HG03066 (cell line): Measurements from ENCODE around the gene PRG2.
"Not testable (repeated sequence)": the region's sequence is repeated elsewhere in the genome, so short reads cannot be mapped to it uniquely, and the experiment has no call there.

Source experiments
- ATAC-seq: cut with Tn5 transposase; IDR thresholded peaks from one replicate; pipeline ENCODE4 v1.9.1; 2021; ENCODE audit warnings: low read depth; ENCODE audit not compliant: unreplicated experiment

Gene PRG2

GRCh38 chr11:57421066-57421465 lies 30.6 kb upstream of the PRG2 start:
- ATAC-seq = no peak

DNA sequence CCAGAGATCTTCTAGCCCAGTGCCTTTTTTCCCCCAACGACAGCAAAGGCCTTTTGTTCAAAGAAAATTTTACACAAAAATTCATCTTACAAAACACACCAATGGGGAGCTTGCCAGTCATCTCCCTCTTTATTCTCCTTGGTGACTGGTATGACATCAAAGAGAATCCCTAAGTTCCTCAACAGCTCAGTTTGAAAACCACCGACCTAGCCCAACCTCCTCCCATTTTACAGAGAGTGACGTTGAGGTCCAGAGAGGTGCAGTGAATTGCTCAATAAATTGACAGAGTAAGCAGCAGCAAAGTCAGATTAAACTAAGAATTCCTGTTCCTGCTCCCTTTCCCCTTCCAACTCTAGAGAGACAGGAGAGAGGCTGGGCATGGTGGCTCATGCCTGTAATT lies 28.7 kb upstream of the PRG2 start:
- ATAC-seq = no peak

- no peak for ATAC-seq
Measured at GRCh38 chr11:57418131-57418530, 27.7 kb upstream of the PRG2 start.

DNA sequence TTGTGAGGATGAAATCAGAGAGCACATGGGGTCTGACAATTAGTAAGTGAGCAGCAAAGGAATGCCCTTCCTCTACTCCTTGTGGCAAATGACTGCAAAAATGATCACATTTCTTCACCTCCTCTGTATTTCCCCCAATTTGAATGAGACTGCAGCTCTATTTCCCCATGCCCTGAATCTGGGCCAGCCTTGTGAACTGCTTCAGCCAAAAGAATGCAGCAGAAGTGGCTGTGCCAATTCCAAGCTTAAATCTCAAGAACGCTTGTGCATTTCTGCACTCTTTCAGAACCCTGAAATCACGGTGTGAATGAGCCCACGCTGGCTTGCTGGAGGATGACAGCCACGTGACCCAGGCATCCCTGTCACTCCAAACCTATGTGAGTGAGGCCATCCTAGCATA lies 26.6 kb upstream of the PRG2 start:
- ATAC-seq = no peak

DNA sequence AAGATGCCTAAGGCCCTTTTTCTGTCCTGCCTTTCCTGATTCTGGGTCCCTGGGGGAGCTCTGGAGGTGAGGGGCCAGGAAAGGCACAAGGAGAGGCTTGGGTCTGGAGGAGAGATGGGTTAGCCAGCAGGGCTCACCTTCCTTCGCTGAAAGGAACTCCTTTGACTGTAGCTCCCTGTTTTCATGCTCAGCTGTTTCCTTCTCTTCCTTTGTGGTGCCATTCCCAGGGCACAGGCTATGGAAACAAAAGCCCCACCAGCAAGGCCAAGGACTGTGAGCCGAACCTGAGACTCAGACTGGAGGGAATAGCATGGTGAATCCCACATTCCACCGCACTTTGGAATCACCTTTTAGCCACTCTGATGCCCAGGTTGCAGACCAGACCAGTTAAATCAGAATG lies 26.0 kb upstream of the PRG2 start:
- no peak for ATAC-seq

DNA sequence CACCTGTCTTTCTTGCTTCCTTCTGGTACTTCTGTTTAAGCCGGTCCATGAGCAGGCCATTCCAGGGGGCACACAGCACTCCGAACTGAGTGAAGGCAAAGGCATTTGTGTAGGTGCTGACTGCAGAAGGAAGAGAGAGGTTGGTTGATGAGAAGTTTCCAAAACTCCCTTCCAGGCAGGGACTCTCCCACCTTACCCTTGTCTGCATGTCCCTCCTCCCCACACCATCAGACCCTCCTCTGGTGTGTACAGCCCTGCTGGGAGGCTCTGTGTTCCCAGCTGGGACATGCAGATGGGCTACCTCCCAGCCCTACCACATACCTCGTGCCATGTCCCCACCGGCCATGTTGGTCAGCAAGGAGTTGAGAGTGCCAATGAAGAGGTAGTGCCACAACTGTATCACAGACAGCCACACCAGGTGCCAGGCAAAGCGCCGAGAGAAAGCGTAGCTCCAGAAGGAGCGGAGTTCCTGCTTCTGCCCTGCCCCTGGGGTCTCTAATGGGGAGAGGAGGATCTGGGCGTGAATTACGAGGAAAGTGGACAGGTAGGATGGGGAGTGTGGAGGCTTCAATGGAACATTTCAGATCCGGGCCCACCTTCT lies 24.3 kb upstream of the PRG2 start:
- ATAC-seq = no peak

- no peak for ATAC-seq
Measured at GRCh38 chr11:57413681-57414080, 23.2 kb upstream of the PRG2 start.

GRCh38 chr11:57410287-57410686 lies 19.8 kb upstream of the PRG2 start:
- no peak for ATAC-seq

DNA sequence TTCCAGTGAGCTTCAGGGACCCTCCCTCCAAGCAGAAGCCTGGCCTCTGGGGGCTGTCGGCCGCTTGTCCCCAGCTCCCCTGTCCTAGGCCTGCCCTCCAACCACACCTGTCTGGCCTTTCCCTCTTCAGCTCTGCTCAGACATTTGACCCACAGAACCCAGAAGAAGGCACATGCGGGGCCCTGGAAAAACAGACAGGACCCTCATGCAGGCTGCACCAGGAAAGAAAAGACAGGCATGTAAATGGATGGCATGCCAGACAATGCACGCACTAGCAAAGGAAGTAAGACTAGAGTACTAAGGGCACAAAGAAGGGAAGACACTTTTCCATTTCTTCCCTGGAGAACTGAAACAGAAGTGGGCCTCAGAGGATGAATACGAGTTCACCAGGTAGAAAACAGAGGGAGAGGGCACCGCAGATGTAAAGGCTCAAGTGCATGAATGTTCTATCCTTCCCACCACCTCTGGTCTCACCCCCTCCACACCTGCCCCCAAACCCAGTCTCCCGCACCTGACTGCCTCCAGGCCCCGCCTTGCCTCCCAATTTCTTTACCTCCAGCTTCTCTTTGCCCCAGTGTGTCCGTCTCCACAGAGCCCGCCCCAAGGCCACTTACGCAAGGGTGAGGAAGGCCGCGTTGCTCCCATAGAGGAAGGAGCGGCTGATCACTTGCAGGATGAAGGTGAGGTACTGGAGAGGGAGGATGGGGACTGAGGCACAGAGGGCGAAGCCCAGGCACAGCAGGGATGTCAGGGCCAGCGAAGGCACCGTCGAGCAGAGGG lies 19.1 kb upstream of the PRG2 start:
- no peak for ATAC-seq

GRCh38 chr11:57408771-57409170 lies 18.3 kb upstream of the PRG2 start:
- no peak for ATAC-seq

GRCh38 chr11:57407941-57408475 lies 17.6 kb upstream of the PRG2 start:
- no peak for ATAC-seq

DNA sequence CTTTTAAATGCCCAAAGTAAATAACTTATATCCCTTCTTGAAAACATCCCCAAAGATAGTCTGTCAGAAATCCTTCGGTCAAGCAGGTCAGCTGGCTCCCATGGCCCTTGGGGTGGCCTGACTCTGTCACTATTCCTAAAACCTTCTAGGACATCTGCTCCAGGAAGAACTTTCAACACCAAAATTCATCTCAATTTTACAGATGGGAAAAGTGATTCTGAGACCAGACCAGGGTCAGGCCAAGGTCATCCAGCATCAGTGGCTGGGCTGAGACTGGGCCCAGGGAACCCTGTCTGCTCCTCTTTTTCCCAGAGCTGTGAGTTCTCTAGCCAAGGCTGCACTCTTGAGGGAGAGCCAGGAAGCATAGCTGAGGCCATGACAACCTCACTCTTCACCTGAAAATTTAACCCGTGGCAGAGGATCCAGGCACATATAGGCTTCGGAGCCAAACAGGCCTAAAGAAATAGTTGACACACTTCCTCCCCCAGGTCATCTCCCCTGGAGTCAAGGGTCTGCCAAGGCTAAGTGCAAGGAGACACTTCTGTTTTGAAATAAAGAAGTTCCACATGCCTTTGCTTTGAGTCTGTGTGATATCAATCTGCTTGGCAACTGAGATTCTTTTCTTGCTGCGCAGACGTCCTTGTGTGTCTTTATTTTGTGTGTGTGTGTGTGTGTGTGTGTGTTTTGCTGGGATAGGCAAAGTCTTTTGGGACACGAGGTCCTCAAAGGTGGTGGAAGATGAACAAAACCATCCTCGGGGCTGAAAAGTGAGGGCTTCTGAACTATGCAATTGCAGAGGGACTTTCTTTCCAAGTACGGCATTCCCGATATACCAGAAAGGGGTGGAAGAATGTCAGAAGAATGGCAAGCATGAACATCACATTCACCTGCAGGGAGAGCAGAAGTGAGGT lies 16.8 kb upstream of the PRG2 start:
- ATAC-seq = no peak

DNA sequence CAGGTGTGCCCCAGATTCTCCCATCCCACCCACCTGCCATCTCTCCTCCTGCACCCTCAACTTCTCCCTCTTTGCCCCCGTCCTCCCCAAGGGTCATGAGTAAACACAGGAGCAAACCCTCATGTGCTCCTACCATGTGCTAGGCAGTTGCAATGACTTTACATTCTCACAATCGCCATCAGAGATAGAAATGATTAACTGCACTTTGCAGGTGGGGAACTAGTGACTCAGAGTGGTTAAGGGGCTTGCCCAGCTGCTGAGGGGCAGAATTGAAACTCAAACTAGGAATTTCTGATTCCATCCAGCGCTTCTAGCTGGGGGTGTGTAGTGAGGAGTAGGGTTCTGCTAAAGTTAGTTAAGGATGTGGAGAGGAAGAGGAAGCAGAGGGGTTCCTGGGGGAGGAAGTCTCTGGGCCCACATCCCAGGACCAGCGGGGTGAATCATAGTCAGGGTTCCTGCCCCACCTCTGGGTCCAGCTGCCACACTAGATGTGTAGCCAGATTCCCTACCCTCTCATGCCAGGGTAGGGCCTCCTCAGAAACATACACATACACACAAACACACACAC lies 16.0 kb upstream of the PRG2 start:
- no peak for ATAC-seq

DNA sequence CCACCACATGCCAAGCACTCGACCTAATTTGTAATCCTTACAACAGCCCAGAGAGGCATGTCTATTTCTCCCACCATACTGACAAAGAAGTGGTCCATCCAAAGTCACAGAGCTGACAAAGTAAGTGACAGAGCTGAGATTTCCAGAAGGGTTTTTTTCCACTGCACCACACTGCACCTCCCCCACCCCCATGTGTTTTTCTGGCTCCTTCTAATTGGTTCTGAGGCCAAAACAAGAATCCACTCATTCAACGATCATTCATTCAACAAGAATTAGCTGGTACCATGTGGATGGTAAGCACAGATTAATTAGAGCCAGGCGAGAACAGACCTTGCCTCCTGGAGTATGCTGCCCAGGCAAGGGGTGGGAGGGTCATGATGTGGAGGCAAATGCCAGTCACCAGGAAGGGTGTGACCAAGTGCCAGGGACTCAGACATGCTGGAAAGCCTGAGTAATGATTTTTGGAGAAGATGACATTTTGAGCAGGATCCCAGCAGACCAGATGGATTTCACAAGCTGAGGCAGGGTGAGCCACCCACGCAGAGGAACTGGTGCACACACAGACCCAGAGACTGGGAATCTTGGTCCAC lies 14.9 kb upstream of the PRG2 start:
- no peak for ATAC-seq

DNA sequence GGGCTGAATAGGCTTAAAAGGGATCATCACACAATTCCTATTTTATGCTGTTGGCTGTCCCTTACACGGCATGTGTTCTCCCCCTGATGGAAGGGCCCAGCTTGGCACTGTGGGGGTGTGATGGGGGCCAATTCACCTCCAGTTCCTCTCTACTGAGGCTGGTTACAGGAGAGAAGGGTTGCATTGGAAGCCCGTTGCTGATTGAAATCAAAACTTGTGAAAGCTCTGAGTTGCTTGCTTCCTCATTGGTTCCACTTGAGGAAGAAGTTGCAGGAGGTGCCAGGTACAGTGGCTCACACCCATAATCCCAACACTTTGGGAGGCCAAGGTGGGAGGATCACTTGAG lies 13.3 kb upstream of the PRG2 start:
- ATAC-seq = no peak

GRCh38 chr11:57403003-57403801 lies 12.8 kb upstream of the PRG2 start:
- ATAC-seq = not testable (repeated sequence)

- no peak for ATAC-seq
Measured at GRCh38 chr11:57402188-57403002, 11.9 kb upstream of the PRG2 start.

DNA sequence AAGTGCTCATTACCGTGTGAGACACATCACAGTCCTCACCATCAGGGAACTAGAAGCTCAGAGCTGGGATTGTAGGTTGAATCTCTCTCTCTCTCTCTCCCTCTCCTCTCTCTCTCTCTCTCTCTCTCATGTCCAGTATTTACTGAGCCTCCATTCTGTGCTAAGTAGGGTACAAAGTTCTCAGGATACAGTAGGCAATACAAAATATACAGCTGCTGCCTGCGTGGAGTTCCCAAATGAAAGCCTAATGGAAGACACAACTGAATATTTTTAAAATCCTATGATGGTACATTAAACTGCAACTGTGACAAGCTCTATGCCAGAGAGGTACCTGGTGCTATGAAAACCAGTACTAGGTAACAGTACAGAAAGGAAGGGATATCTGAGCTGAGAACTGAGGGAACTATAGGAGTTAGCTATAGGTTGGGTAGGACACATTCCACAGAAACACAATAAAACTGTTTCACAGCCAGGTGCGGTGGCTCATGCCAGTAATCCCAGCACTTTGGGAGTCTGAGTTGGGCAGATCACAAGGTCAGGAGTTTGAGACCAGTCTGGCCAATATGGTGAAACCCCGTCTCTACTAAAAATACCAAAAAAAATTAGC lies 9.6 kb upstream of the PRG2 start:
- ATAC-seq = no peak

DNA sequence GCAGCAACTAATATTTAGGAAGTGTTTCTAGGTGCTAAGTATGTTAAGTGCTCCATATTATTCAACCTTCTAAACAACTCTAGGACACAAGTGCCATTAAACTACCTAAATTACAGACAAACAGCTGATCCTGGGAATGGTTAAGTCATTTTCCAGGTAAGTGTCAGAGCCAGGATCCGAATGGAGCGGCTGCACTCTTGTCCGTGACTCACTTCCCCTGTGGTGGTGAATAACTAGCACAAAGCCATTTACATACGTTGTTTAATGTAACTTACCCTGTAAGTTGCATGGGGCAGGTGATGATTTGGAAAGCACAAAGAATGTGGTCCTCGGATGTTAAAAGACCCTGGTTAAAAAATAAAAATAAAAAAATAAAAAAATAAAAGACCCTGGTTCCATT lies 8.8 kb upstream of the PRG2 start:
- no peak for ATAC-seq
